Measurements from ENCODE around the gene NDUFA7. TPM values are rescaled to one million over a fixed set of nuclear protein-coding genes. Genes with fewer than 3 reads are reported as not detected.

The NDUFA7 gene
- total and polyA plus RNA-seq, 2 donors (not counting 1 experiment from before 2014, with no cell fraction given): 20.9 to 33.7 TPM

DNA sequence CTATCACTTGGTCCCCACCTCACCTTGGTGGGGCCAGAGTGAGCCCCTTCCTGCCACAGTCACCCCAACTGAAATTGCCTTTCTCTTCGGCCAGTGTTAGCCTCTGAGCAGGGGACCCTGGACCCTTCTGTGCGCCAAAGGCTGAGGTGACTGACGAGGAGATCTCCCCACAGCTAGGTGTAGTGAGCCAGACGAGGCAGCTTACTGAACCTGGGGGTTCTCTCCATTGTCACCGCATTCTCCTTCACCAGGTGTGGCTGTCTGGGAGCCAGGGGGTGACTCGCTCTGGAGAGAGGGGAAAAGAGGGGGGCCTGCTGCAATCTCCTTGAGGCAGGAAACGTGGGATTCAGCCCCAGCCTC, 1.4 kb upstream of the NDUFA7 start:
- H3K27ac ChIP-seq (ENCODE audit: insufficient read depth, low read length): peak overlapping the region; percentile 32
- peak overlapping the region; percentile 23 for H3K9ac ChIP-seq (ENCODE audit: insufficient read depth, low read length)
- H3K4me1 ChIP-seq (ENCODE audit: control insufficient read depth, extremely low read depth, insufficient read depth, low read length): peaks cover 11% of the 10 kb centered on the region
- TF ChIP-seq, protein P1, sequence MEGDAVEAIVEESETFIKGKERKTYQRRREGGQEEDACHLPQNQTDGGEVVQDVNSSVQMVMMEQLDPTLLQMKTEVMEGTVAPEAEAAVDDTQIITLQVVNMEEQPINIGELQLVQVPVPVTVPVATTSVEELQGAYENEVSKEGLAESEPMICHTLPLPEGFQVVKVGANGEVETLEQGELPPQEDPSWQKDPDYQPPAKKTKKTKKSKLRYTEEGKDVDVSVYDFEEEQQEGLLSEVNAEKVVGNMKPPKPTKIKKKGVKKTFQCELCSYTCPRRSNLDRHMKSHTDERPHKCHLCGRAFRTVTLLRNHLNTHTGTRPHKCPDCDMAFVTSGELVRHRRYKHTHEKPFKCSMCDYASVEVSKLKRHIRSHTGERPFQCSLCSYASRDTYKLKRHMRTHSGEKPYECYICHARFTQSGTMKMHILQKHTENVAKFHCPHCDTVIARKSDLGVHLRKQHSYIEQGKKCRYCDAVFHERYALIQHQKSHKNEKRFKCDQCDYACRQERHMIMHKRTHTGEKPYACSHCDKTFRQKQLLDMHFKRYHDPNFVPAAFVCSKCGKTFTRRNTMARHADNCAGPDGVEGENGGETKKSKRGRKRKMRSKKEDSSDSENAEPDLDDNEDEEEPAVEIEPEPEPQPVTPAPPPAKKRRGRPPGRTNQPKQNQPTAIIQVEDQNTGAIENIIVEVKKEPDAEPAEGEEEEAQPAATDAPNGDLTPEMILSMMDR (conservative IDR thresholded peaks at IDR 0.05 in 1 of 2, IDR thresholded peaks at IDR 0.05 in 1 of 2; ENCODE audit: low read depth in 1 of 2, low read length in 2 of 2): no peak
- TF ChIP-seq EZH2 (IDR thresholded peaks at IDR 0.05; ENCODE audit: low read length, missing control alignments): no peak
- no peaks in the 10 kb centered on the region for H3K27me3 ChIP-seq (ENCODE audit: control insufficient read depth, insufficient read depth, low read length)
- no peaks in the 10 kb centered on the region for H3K9me3 ChIP-seq (ENCODE audit: control insufficient read depth, insufficient read depth, low read depth, low read length)
- no peak overlapping the region for H2AFZ ChIP-seq (ENCODE audit: low read length)
- DNase-seq (ENCODE audit: low read depth in 2 of 2): no peak
- peaks cover 12% of the 10 kb centered on the region for H3K36me3 ChIP-seq (ENCODE audit: control insufficient read depth, insufficient read depth, low read length)
- no peaks in the 10 kb centered on the region for H4K20me1 ChIP-seq (ENCODE audit: control insufficient read depth, extremely low read depth, insufficient read depth, low read length)
- H3K4me2 ChIP-seq (ENCODE audit: extremely low read depth, insufficient read depth, low read length): peak overlapping the region; percentile 99
- peak overlapping the region; percentile 86 to 100 (median 96) for H3K4me3 ChIP-seq (replicated peaks in 1 of 4; ENCODE audit: control extremely low read depth in 1 of 4, insufficient read depth in 1 of 4, low read depth in 3 of 4, low read length in 4 of 4)
- H3K79me2 ChIP-seq (ENCODE audit: control insufficient read depth, insufficient read depth, low read length): peaks cover 37% of the 10 kb centered on the region

DNA sequence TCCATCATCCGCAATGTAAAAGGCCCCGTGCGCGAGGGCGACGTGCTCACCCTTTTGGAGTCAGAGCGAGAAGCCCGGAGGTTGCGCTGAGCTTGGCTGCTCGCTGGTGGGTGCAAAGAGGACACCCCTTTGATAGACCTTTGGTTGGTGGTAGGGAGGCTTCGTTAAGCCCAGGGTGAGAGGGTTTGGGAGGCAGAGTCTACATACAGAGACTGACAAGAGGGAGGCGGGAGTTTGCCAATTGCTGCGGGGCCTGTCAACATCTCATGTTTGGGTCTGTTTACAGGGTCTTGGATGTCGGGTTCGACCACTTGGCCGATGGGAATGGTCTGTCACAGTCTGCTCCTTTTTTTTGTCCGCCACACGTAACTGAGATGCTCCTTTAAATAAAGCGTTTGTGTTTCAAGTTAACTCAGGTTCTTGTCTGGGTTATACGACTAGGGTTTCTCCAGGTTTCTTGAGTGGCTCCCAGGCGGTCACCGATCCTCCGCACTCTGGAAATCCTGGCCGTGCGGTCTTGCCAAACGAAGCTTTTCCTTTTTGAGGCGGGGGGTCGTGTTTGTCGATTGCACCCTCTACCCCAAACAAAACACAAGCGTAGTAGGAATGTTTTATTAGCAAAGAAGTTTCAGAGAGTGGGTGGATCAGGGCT, 937 bp upstream of the NDUFA7 start:
- Histone ChIP-seq H3K27ac (ENCODE audit: insufficient read depth, low read length) (peak overlapping the region; percentile 88), H3K4me2 (ENCODE audit: extremely low read depth, insufficient read depth, low read length) (peak overlapping the region; percentile 99), H3K4me1 (ENCODE audit: control insufficient read depth, extremely low read depth, insufficient read depth, low read length) (peaks cover 11% of the 10 kb centered on the region), H3K9me3 (ENCODE audit: control insufficient read depth, insufficient read depth, low read depth, low read length) (no peaks in the 10 kb centered on the region), H4K20me1 (ENCODE audit: control insufficient read depth, extremely low read depth, insufficient read depth, low read length) (no peaks in the 10 kb centered on the region), H3K27me3 (ENCODE audit: control insufficient read depth, insufficient read depth, low read length) (no peaks in the 10 kb centered on the region), H2AFZ (ENCODE audit: low read length) (no peak overlapping the region), H3K4me3 (replicated peaks in 1 of 4; ENCODE audit: control extremely low read depth in 1 of 4, insufficient read depth in 1 of 4, low read depth in 3 of 4, low read length in 4 of 4) (peak overlapping the region; percentile 86 to 100 (median 96)), H3K36me3 (ENCODE audit: control insufficient read depth, insufficient read depth, low read length) (peaks cover 12% of the 10 kb centered on the region), H3K79me2 (ENCODE audit: control insufficient read depth, insufficient read depth, low read length) (peaks cover 37% of the 10 kb centered on the region), H3K9ac (ENCODE audit: insufficient read depth, low read length) (peak overlapping the region; percentile 97)
- DNase-seq (ENCODE audit: low read depth in 2 of 2): no peak
- no peak for TF ChIP-seq EZH2 (IDR thresholded peaks at IDR 0.05; ENCODE audit: low read length, missing control alignments)
- TF ChIP-seq, protein P1 (conservative IDR thresholded peaks at IDR 0.05 in 1 of 2, IDR thresholded peaks at IDR 0.05 in 1 of 2; ENCODE audit: low read depth in 1 of 2, low read length in 2 of 2): no peak

DNA sequence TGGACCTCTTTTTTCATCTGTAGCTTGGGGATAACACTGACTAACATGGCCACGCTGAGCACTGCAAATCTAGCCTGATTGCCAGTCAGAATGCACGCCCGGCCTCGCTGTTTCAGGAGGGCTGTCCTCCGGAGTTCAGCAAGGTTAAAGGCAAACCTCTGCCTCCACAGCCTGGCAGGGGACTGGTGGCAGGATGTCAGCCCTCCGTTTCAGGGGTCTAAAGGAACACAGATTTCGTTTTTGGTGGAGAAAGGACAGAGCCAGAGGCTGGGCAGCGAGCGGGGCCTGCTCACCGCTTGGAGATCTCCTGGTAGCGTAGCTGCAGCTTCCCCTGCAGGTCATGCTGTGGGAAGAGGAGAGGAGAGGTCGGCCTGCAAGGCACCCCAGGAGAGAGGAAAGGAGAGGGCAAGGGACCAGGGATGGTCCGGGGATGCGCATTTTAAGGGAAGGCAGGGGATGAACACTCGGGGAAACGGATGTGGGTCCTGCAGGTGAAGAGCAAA, 560 bp downstream of the NDUFA7 start:
- peak overlapping the region; percentile 97 for H3K9ac ChIP-seq (ENCODE audit: insufficient read depth, low read length)
- H3K4me1 ChIP-seq (ENCODE audit: control insufficient read depth, extremely low read depth, insufficient read depth, low read length): peaks cover 11% of the 10 kb centered on the region
- no peaks in the 10 kb centered on the region for H3K9me3 ChIP-seq (ENCODE audit: control insufficient read depth, insufficient read depth, low read depth, low read length)
- H3K27me3 ChIP-seq (ENCODE audit: control insufficient read depth, insufficient read depth, low read length): no peaks in the 10 kb centered on the region
- peaks cover 37% of the 10 kb centered on the region for H3K79me2 ChIP-seq (ENCODE audit: control insufficient read depth, insufficient read depth, low read length)
- H4K20me1 ChIP-seq (ENCODE audit: control insufficient read depth, extremely low read depth, insufficient read depth, low read length): no peaks in the 10 kb centered on the region
- peak overlapping the region; percentile 88 for H3K27ac ChIP-seq (ENCODE audit: insufficient read depth, low read length)
- DNase-seq (ENCODE audit: low read depth in 2 of 2): no peak
- TF ChIP-seq, protein P1 (conservative IDR thresholded peaks at IDR 0.05 in 1 of 2, IDR thresholded peaks at IDR 0.05 in 1 of 2; ENCODE audit: low read depth in 1 of 2, low read length in 2 of 2): no peak
- no peak for TF ChIP-seq EZH2 (IDR thresholded peaks at IDR 0.05; ENCODE audit: low read length, missing control alignments)
- peak overlapping the region; percentile 86 to 100 (median 96) for H3K4me3 ChIP-seq (replicated peaks in 1 of 4; ENCODE audit: control extremely low read depth in 1 of 4, insufficient read depth in 1 of 4, low read depth in 3 of 4, low read length in 4 of 4)
- H2AFZ ChIP-seq (ENCODE audit: low read length): peak overlapping the region; percentile 17
- peak overlapping the region; percentile 98 for H3K4me2 ChIP-seq (ENCODE audit: extremely low read depth, insufficient read depth, low read length)
- peaks cover 12% of the 10 kb centered on the region for H3K36me3 ChIP-seq (ENCODE audit: control insufficient read depth, insufficient read depth, low read length)

Data from fibroblast of lung (primary cell).